ENCODE measurements around the gene COPE.

GRCh38 chr19:18949858-18950257, 30.7 kb upstream of the COPE start:
- TF ChIP-seq POLR2AphosphoS5 (IDR thresholded peaks at IDR 0.05; ENCODE audit: low read depth, low read length): no peak
- no peak for TF ChIP-seq TAF1 (IDR thresholded peaks at IDR 0.05; ENCODE audit: borderline replicate concordance, insufficient read depth, low read length)
- no peak for TF ChIP-seq SIN3A (IDR thresholded peaks at IDR 0.05; ENCODE audit: borderline replicate concordance, insufficient read depth, low read length)
